MM.1S (cell line): ENCODE data around the gene ACTL6B.

Experiments
- CTCF ChIP-seq: fragments of 300-600 bp; sonication (generic); IDR thresholded peaks from 2 replicates; pipeline ENCODE4 v1.5.1; 2016; ENCODE audit warnings: antibody characterized with exemption, low read length, mixed read lengths
- EZH2 ChIP-seq: fragments of 300-600 bp; sonication (generic); optimal IDR thresholded peaks from 2 replicates; pipeline ENCODE3; 2017; ENCODE audit warnings: low read depth, mild to moderate bottlenecking, antibody characterized with exemption, low read length, mixed read lengths

GRCh38 chr7:100612730-100613390 lies 43.4 kb downstream of the ACTL6B start:
- TF ChIP-seq CTCF = no peak
- no peak for TF ChIP-seq EZH2
